ENCODE data around the gene L2HGDH.
A peak's percentile ranks its signal among the peaks of the same experiment; 100 is the strongest.
"Not testable (repeated sequence)": the region's sequence is repeated elsewhere in the genome, so short reads cannot be mapped to it uniquely, and the experiment has no call there.

L2HGDH gene

DNA sequence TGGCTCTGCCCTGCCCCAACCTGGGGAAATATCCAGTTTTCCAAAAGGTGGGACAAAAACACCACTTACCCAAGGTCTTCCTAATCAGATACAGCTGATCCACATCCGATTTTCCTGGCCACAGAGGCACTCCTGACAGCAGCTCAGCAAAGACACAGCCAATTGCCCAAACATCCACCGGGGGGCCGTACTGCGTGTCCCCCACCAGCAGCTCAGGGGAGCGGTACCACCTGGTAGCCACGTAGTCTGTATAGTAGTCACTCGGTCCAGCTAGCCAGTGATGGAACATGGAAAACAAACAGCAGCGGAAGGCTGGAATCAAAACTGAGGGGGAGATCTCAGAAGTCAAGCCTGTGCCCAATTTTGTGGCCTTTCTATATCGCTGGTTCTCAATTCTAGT, 28.9 kb upstream of the L2HGDH start:
- H3K27ac ChIP-seq = no peak overlapping the region
- DNase-seq (ENCODE audit: low read depth, low spot score) = no peak

DNA sequence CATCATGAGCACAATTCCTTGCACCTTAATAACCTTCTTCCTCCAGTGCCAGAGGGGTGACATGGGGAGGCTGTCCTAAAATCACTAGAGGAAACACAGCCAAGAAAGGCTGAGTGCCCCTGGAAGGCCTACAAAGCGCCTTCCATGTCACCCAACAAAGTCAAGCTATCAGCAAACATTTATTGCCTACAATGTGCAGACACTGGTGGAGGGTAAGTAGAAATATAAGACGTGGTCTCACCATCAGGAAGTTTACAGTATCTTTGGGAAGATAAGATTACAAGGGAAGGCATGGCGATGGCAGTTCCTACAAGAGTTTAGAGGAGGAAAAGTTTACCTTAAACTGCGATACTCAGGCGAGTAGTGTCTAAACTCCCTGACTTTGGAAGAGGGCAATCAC, 28.0 kb upstream of the L2HGDH start:
- no peak for DNase-seq (ENCODE audit: low read depth, low spot score)
- H3K27ac ChIP-seq = no peak overlapping the region

DNA sequence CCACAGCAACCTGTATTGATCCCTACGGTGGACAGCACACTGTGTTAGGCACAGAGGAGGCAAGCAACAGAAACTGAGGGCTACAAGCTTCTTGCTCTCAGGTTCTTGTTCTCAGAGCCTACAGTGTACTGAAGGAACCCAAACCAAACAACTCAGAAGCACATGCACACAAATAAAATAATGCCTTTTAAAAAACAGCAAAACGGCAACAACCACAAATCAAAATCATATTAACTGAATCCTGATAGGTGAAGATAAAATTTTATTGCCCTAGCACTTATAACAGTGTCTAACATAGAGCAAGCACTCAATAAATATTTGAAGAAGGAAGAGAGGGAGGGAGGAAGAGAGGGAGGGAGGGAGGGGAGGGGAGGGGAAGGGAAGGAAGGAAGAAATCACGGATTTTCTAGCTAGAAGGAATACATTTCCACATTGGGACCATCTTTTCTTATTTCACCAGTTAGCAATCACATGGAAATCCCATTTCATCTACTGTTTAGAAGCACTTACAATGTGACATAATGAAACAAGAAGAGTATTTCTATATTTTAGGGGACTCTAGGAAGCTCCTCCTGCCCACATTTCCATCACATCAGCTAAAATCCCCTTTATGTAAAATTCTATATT, 27.3 kb upstream of the L2HGDH start:
- DNase-seq (ENCODE audit: low read depth, low spot score) = no peak
- no peak overlapping the region for H3K27ac ChIP-seq

DNA sequence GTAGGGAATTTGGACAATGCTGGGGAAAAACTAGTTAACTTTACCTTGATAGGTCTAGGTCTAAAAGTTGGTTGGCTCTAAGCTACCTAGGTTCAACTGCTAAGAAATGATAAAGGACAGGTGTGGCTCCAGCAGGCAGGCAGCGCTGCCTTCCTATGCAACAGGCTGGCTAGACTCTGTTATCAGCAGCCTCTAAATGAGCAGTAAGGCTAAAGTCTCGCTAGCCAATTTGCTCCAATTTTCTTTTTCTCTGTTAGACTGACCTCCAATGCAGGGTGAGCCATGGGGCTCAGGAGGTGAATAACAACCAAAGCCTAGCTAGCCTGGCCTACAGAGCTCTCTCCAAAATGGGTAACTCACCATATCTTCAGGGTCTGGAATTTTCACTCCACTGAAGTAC, 26.6 kb upstream of the L2HGDH start:
- no peak overlapping the region for H3K27ac ChIP-seq
- no peak for DNase-seq (ENCODE audit: low read depth, low spot score)

DNA sequence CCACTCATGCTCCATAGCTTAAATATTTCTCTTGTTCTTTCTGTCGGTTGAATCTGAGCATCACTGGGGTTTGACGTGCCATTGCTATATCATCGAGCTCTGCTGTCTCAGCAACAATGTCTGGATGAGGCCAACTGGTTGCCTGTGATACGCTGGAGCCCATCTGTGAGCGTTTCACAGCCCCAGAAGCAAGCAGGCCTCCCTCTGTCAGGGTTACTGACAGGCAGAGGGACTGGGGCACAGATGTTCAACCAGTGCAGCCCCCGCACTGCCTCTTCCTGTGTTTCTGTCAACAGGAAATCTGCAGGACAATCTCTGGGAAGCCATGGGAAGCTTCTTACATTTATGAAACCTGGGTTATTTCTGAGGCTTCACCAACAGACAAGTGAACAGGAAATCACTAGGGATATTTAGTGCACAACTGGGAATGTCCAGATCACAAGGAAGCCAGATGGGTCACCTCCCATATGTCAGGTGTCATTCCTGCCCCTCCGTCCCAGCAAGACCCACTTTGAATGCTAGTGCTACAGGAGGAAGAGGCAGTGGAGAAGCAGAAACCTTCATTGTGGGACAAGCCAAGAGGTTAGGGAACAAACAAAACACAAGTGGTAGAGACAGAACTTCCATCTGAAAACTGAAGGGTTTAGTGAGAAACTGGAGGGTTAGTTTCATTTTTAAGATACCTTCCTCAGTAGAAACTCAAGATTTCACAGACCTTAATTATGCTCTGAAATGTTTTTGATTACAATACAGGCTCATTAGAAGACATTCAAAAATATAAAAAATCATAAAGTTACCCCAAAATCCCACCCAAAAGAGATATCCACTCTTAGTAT, 24.2 kb upstream of the L2HGDH start:
- no peak for DNase-seq (ENCODE audit: low read depth, low spot score)
- H3K27ac ChIP-seq = no peak overlapping the region

DNA sequence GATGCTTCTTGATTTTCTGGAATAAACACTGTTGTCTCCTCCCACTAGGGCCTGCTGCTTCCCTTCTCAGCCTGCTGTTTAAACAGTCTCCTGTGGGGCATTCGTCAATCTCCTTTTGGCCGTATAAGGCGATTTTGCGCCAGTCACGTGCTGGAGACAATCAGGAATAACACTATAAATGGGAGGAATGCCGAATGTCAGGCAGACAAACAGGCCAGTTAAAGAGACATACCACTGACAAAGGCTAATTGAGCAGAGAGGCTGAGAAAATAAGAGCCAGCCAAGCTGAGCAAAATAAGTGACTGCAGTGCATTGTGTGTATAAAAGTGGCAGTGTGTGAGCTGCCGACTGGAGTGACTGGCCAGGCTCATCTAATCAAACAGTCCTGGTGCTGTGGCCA, 23.4 kb upstream of the L2HGDH start:
- DNase-seq (ENCODE audit: low read depth, low spot score) = no peak
- no peak overlapping the region for H3K27ac ChIP-seq

DNA sequence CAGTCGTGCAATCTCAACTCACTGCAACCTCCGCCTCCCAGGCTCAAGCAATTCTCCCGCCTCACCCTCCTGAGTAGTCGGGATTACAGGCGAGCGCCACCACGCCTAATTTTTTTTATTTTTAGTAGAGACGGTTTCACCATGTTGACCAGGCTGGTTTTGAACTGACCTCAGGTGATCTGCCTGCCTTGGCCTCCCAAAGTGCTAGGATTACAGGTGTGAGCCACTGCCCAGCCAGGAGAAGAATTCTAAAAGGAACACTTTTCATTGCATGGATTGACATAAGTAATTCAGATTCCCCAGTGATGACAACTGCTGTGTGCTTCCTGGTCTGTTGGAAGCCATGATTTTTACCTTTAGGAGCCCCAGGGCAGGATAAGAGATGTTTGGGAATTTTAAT, 22.2 kb upstream of the L2HGDH start:
- DNase-seq (ENCODE audit: low read depth, low spot score) = no peak

DNA sequence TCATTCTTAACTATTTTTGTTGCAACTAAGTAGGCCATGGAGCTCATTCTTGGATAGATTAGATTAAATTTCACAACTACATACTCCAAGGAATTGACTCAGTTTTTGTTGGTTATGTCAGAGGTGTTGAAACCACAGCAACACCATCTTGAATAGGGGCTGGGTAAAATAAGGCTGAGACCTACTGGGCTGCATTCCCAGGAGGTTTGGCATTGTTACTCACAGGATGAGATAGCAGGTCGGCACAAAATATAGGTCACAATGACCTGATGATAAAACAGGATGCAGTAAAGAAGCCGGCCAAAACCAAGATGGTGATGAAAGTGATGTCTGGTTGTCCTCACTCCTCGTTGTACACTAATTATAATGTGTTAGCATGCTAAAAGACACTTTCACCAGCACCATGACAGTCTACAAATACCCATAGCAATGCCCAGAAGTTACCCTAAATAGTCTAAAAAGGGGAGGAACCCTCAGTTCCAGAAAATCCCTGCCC, 21.0 kb upstream of the L2HGDH start:
- H3K27ac ChIP-seq = peak overlapping the region; percentile 41
- peak; percentile 50 for DNase-seq (ENCODE audit: low read depth, low spot score)

More for the DNA sequence above, 22.2 kb upstream of the L2HGDH start:
- peak overlapping the region; percentile 15 for H3K27ac ChIP-seq

DNA sequence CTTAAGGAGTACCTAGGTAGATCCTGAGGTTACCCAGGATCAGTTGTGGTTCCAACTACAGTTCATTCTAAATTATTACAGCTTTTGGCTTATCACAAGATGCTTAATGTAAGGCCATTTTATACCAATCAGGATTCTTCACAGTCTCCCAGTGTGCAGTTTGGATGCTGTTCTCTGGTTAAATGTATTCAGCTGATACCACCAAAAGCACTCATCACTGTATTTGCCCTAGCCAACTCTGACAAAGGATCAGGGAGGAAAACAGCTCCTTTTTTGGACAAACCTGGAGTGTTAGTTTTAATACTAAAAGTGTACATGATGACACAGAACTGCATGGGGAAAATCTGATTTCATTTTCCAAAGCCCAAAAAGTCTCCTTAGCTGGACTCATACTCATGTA, 19.6 kb upstream of the L2HGDH start:
- no peak for DNase-seq (ENCODE audit: low read depth, low spot score)
- H3K27ac ChIP-seq = no peak overlapping the region

DNA sequence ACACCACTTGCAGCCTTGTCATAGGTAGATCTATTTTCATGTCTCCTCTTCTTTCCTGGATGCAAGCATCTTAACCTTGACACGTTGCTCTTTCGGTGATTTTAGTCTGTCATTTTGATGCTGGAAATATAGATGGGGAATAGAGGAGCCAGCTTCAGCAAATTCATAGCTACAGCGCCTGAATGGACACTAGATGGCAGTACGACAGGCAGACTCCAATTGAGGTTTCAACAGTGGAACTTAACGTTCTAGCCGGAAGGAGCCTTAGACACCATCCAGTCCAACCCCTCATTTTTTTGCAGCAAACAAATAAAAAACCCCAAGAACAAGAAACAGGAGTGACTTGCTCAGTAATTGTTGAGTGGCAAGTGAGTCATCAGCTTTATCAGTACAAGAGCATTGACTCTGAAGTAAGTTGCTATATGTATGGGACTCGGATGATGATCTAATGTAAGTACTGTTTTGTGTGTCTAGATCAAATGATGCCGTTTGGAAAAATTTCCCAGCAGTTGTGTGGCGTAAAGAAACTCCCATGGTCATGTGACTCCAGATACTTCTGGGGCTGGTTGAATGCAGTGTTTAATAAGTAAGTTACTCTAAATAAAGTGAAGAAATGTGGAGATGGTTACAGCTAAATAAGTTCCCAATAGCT, 9.1 kb upstream of the L2HGDH start:
- H3K27ac ChIP-seq = peak overlapping the region; percentile 82
- DNase-seq (ENCODE audit: low read depth, low spot score) = peak; percentile 98

DNA sequence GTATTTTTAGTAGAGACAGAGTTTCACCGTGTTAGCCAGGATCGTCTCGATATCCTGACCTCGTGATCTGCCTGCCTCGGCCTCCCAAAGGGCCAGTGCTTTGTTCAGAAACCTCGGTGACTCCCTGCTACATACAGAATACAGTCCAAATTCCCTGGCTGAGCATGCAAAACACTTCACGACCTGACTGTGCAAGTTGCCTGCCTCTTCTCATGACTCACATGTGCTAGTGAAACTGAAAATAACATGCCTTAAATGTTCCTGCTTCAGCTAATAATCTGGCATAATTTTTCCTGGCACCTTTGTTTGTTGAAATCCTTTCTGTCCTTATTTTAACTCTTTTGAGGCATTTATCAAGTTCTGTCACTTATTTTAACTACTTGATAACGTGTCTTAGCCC, 8.3 kb upstream of the L2HGDH start:
- peak overlapping the region; percentile 82 for H3K27ac ChIP-seq
- DNase-seq (ENCODE audit: low read depth, low spot score) = peak; percentile 74

DNA sequence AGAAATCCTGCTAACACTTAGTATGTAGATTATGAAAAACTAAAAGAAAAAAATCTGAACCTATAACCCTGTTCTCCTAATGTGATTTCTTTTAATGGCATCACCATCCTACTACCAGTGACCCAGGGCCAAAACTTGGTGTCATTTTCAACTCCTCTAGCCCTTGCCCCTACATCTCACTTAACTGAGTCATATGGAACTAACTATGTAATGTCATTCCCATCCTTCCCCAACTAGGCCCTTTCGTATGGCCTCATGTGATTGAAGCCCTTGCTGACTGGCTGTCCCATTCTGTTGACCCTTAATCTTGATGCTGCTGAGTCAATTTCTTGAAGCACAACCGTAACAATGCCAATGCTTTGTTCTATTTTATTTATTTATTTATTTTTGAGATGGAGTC, 7.7 kb upstream of the L2HGDH start:
- no peak for DNase-seq (ENCODE audit: low read depth, low spot score)
- peak overlapping the region; percentile 82 for H3K27ac ChIP-seq

DNA sequence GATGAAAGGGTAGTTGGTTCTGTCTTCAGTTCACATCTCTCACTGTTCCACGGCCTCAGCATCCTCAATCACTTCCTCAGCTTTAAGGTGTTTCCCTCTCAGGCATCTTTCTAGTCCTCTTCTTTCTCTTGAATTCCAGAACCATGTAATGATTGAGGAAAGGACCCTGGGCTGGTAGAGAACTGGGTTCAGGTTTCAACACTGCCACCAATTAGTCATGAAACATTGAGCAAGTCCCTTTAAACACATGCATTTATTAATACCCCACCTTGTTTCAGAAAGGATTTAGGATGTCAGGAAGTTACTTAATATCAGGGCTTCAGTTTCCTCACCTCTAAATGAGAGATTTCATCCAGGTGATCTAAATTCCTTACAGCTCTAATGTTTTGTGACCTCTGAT, 7.3 kb upstream of the L2HGDH start:
- no peak for DNase-seq (ENCODE audit: low read depth, low spot score)

DNA sequence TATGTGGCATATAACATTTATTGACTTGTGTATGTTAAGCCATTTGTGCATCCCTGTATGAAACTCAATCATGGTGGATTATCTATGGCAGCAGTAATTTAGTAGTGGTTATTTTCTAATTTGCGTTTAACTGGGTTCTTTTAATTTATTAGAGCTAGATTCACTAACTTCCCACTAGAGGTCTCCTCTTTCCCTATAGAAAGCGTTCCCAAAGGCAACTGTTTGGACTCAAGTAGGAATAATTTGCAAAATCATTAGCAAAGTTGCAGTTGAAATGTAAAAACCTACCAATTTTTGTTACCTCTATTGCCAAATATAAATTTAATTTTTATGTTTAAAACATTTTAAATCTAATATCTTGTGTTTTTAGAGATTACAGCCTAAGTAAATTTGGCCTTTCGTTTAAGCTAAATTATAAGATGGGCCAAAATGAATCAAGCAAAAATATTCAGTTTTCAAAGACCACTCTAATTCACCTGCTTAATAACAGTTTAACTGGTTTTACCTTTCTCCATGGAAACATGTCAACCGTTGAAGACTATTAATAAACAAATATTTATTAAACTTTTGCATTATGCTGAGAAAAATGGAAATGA, 6.1 kb upstream of the L2HGDH start:
- no peak for DNase-seq (ENCODE audit: low read depth, low spot score)
- no peak overlapping the region for H3K27ac ChIP-seq

More for the DNA sequence above, 7.3 kb upstream of the L2HGDH start:
- peak overlapping the region; percentile 82 for H3K27ac ChIP-seq

DNA sequence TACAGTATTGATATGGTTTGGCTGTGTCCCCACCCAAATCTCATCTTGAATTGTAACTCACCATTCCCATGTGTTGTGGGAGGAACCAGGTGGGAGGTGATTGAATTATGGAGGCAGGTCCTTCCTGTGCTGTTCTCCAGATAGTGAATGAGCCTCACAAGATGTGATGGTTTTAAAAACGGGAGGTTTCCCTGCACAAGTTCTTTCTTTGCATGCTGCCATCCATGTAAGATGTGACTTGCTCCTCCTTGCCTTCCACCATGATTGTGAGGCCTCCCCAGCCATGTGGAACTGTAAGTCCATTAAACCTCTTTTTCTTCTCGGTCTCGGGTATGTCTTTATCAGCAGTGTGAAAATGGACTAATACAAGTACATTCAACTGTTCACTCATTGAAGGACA, 2.1 kb upstream of the L2HGDH start:
- DNase-seq (ENCODE audit: low read depth, low spot score); H3K27ac ChIP-seq: not testable (repeated sequence)

DNA sequence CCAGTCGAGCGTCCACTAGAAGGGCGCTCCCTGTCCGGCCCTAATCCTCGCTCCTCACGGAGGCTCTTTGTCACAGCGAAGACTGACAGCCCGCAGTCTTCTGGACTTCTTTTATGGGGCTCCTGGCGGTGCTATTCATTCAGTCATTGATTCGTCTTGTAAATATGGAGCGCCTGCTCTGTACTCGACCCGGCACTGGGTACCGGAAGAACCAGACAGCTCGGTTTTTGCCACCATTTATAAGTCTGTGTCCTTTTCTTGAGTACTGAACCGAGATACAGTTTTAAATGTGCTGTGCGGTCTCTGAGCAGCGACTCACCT, 665 bp upstream of the L2HGDH start:
- no peak for DNase-seq (ENCODE audit: low read depth, low spot score)
- H3K27ac ChIP-seq = peak overlapping the region; percentile 83

DNA sequence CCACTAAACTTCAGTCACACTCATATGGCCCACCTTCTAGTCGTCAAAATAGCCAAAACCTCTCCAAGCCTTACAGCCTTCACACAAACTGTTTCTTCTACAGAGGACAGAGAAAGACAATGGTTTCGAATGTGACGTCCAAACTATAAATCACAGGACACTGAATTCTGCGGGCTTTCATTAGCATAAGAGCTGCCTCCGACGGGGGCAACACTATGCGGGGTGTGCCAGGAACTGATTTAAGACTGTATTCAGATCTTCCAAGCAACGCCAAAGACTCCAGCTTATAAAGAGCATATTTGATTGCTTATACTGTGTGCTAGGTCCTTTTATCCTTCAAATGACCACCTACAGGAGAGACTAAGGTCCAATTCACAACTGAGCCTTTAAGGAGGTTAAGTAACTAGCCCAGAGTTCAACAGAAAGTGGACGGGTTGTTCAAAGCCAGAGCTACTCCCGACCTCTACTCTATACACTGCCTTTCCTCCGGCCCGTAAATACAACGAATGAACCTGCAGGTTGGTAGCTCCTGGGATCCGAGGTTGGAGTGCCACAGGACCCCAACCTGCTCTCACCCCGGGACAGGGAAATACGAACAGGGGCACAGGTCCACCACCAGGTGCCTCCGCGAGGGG, 575 bp downstream of the L2HGDH start:
- DNase-seq (ENCODE audit: low read depth, low spot score) = no peak
- H3K27ac ChIP-seq = peak overlapping the region; percentile 83

DNA sequence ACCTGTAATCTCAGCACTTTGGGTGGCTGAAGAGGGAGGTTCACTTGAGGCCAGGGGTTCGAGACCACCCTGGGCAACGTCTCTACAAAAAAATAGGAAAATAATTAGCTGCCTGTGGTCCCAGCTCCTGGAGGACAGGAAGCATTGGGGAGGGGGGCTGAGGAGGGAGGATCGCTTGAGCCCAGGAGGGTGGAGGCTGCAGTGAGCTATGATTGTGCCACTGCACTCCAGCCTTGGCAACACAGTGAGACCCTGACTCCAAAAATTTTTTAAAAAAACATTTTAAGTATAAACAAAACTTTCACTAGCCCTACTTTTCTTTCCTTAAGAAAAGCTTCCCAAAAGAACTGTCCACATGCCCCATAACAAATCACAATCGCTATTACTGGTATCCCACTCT, 1.6 kb downstream of the L2HGDH start:
- no peak overlapping the region for H3K27ac ChIP-seq
- no peak for DNase-seq (ENCODE audit: low read depth, low spot score)

DNA sequence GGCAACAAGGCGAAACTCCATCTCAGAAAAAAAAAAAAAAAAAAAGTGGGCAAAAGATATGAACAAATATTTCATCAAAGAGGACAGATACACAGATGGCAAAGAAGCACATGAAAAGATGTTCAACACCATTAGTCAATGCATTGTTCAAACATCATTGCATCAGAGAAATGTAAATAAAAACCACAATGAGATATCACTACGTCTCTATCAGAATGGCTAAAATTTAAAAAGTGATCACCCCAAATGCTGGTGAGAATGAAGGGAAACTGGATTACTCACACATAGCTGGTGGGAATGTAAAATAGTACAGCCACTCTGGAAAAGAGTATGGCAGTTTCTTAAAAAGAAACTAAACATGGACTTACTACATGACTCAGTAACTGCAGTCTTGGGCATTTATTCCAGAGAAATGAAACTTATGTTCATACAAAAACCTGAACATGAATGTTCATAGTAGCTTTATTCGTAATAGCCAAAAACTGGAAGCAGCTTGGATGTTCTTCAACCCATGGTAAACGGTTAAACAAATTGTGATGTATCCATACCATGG, 3.6 kb downstream of the L2HGDH start:
- DNase-seq (ENCODE audit: low read depth, low spot score) = no peak
- H3K27ac ChIP-seq = no peak overlapping the region

DNA sequence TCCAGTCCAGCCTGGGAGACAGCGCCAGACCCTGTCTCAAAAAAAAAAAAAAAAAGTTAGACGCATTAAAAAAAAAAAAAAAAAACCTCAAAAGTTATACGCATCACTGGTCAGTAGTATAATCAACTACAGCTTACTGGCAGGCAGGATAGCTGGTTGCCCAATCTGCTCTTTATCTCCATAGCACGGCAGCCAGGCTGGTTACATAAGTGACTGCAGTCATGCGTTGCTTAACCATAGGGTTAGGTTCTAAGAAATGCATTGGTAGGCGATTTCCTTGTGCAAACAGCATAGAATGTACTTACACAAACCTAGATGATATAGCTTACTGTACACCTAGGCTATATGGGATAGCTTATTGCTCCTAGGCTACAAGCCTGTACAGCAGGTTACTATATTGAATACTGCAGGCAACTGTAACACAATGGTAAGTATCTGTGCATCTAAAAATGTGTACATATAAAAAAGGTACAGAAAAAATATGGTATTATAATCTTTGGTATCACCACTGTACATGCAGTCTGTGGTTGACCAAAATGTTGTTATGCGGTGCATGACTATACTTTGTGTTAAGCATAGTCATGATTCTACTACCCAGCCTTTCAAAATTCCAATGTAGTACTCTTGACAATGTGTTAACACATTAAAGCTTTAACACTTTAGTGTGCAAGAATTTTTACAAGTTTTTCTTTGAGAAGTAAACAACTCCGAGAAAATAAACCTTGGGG, 8.1 kb downstream of the L2HGDH start:
- no peak for DNase-seq (ENCODE audit: low read depth, low spot score)
- no peak overlapping the region for H3K27ac ChIP-seq
